Esophagus squamous epithelium (tissue), 5 donors: ENCODE measurements around the gene NEK7. TPM values are rescaled to one million over a fixed set of nuclear protein-coding genes. Genes with fewer than 3 reads are reported as not detected.

Source experiments
- DNase-seq: peaks from one replicate; lab custom pipeline; 2025; lab: John Stamatoyannopoulos, UW
- H3K27ac ChIP-seq, 4 donors: fragments of 200-600 bp; sonication (generic); one replicate each; pipeline ENCODE4 v1.5.1; 2016 to 2019; ENCODE audit warnings: mild to moderate bottlenecking in 1 of 4
- H3K27me3 ChIP-seq, 4 donors: fragments of 200-600 bp; sonication (generic); 1 replicate in 3 of 4; 2 replicates in 1 of 4; pipeline versions ENCODE4 v1.5.1 to v1.6.0; 2017 to 2021; ENCODE audit warnings: antibody characterized with exemption in 1 of 4
- H3K36me3 ChIP-seq, 3 donors: fragments of 200-600 bp; sonication (generic); one replicate each; pipeline ENCODE4 v1.5.1; 2016 to 2019
- H3K4me1 ChIP-seq, 3 donors: fragments of 200-600 bp; sonication (generic); one replicate each; pipeline ENCODE4 v1.5.1; 2017 to 2019
- H3K4me3 ChIP-seq, 4 donors: fragments of 200-600 bp; sonication (generic); 1 replicate in 3 of 4; 2 replicates in 1 of 4; pipeline ENCODE4 v1.5.1; 2016 to 2019; ENCODE audit warnings: mild to moderate bottlenecking in 2 of 4, moderate library complexity in 1 of 4
- H3K9me3 ChIP-seq, 3 donors: fragments of 200-600 bp; sonication (generic); one replicate each; pipeline ENCODE4 v1.5.1; 2016 to 2019
- CTCF ChIP-seq, 6 experiments: fragments of 450-650 bp in 4 of 6; fragments of 200-600 bp in 2 of 6; sonication (generic) in 2 of 6; IDR thresholded peaks; one replicate each; pipeline ENCODE4 v1.5.1; 2016 to 2019; ENCODE audit warnings: antibody characterized with exemption in 6 of 6, mild to moderate bottlenecking in 4 of 6, moderate library complexity in 4 of 6
- POLR2A ChIP-seq, 4 donors: fragments of 450-650 bp; IDR thresholded peaks; one replicate each; pipeline ENCODE4 v1.6.1; 2017; ENCODE audit warnings: antibody characterized with exemption in 4 of 4, mild to moderate bottlenecking in 4 of 4, moderate library complexity in 3 of 4
- WGBS, 2 donors: methylation state at CpG; one replicate each; pipeline ENCODE4 v1.1.5; 2018; 5-methylcytosine and 5-hydroxymethylcytosine counted together
- intact Hi-C: fragments of 100-400 bp; cut with DNase I; formaldehyde crosslinking; loops from one replicate; pipeline ENCODE4 v1.15.0; 2022
- total RNA-seq, 4 donors: library from RNA; depleted of rRNA; stranded (reverse); fragments of >200 nt; gene quantifications; one replicate each; pipeline ENCODE4 v1.1.0, GENCODE V29; 2016
- donor health status: DM: yes; HTN: yes; CAD: no.

Gene NEK7
- total RNA-seq, 4 donors from 2014 or later: 26.2 to 79.2 (median 52.4) TPM

- DNase-seq: no peak
- WGBS, 2 donors: 71 to 84% methylated on average over 3 of the region's 3 CpGs
- Histone ChIP-seq H3K4me3 (no peak overlapping the region), H3K9me3 (no peaks in the 10 kb centered on the region), H3K27me3 (no peaks in the 10 kb centered on the region), H3K4me1 (peaks cover 4 to 18% (median 6%) of the 10 kb centered on the region in 3 donors), H3K36me3 (no peaks in the 10 kb centered on the region), H3K27ac (no peak overlapping the region)
- no peak for TF ChIP-seq POLR2A (IDR thresholded peaks at IDR 0.05)
- TF ChIP-seq CTCF (IDR thresholded peaks at IDR 0.05): no peak
- intact Hi-C loops: no loop called here
Measured at GRCh38 chr1:198183605-198184004, 26.8 kb downstream of the NEK7 start.

- peaks cover 2 to 24% (median 6%) of the 10 kb centered on the region in 3 donors for H3K4me1 ChIP-seq
- H3K36me3 ChIP-seq: no peaks in the 10 kb centered on the region
Measured at GRCh38 chr1:198184516-198184915, 27.7 kb downstream of the NEK7 start.

GRCh38 chr1:198185146-198185545 is 28.3 kb downstream of the NEK7 start:
- Histone ChIP-seq H3K4me3 (no peak overlapping the region), H3K27me3 (no peaks in the 10 kb centered on the region), H3K9me3 (no peaks in the 10 kb centered on the region), H3K4me1 (peaks cover 0 to 24% (median 6%) of the 10 kb centered on the region in 3 donors), H3K36me3 (no peaks in the 10 kb centered on the region), H3K27ac (no peak overlapping the region)
- DNase-seq: no peak
- no peak for TF ChIP-seq CTCF (IDR thresholded peaks at IDR 0.05)
- no peak for TF ChIP-seq POLR2A (IDR thresholded peaks at IDR 0.05)
- WGBS, 2 donors: 62 to 64% methylated on average over 3 of the region's 3 CpGs
- intact Hi-C loops: no loop called here

More at GRCh38 chr1:198184516-198184915, 27.7 kb downstream of the NEK7 start:
- intact Hi-C loops: no loop called here
- no peak overlapping the region for H3K27ac ChIP-seq
- DNase-seq: no peak
- WGBS, 2 donors: 87 to 94% methylated on average over 4 of the region's 4 CpGs
- H3K4me3 ChIP-seq: no peak overlapping the region
- H3K9me3 ChIP-seq: no peaks in the 10 kb centered on the region
- no peak for TF ChIP-seq CTCF (IDR thresholded peaks at IDR 0.05)
- no peak for TF ChIP-seq POLR2A (IDR thresholded peaks at IDR 0.05)
- no peaks in the 10 kb centered on the region for H3K27me3 ChIP-seq

- no peaks in the 10 kb centered on the region for H3K27me3 ChIP-seq
- H3K4me3 ChIP-seq: no peak overlapping the region
- intact Hi-C loops: no loop called here
- H3K27ac ChIP-seq: no peak overlapping the region
- no peak for TF ChIP-seq CTCF (IDR thresholded peaks at IDR 0.05)
- TF ChIP-seq POLR2A (IDR thresholded peaks at IDR 0.05): no peak
- peaks cover 0 to 24% (median 6%) of the 10 kb centered on the region in 3 donors for H3K4me1 ChIP-seq
- WGBS, 2 donors: 46 to 49% methylated on average over 2 of the region's 2 CpGs
- no peaks in the 10 kb centered on the region for H3K36me3 ChIP-seq
- H3K9me3 ChIP-seq: no peaks in the 10 kb centered on the region
- DNase-seq: no peak
Measured at GRCh38 chr1:198185759-198186158, 29.0 kb downstream of the NEK7 start.

- no peak for DNase-seq
- H3K36me3 ChIP-seq: no peaks in the 10 kb centered on the region
- H3K4me3 ChIP-seq: no peak overlapping the region
- no peak overlapping the region for H3K27ac ChIP-seq
- WGBS, 2 donors: 85% methylated on average over 2 of the region's 2 CpGs; no CpG with 5 or more reads in 1 of the 2 donors
- peaks cover 0 to 24% (median 6%) of the 10 kb centered on the region in 3 donors for H3K4me1 ChIP-seq
- intact Hi-C loops: no loop called here
- H3K27me3 ChIP-seq: no peaks in the 10 kb centered on the region
- no peaks in the 10 kb centered on the region for H3K9me3 ChIP-seq
- no peak for TF ChIP-seq CTCF (IDR thresholded peaks at IDR 0.05)
Measured at GRCh38 chr1:198186916-198187580, 30.2 kb downstream of the NEK7 start.
